Adrenal gland (tissue), 12 donors: ENCODE results near the gene GNAI3. TPM values are rescaled to one million over a fixed set of nuclear protein-coding genes. Genes with fewer than 3 reads are reported as not detected.
A peak's percentile ranks its signal among the peaks of the same experiment; 100 is the strongest.

Source experiments
- DNase-seq, 7 donors: peaks; one replicate each; pipeline ENCODE4 v3.0.0-alpha.2; 2019 to 2020
- H3K27ac ChIP-seq, 5 donors: fragments of 200-600 bp; sonication (generic) in 4 of 5; 1 replicate in 3 of 5; 2 replicates in 2 of 5; pipeline versions ENCODE4 v1.5.1 to v1.8.0; 2016 to 2020; ENCODE audit warnings: mild to moderate bottlenecking in 1 of 5
- H3K27me3 ChIP-seq: fragments of 200-600 bp; 2 replicates; pipeline ENCODE4 v1.8.0; 2021
- H3K36me3 ChIP-seq, 2 donors: fragments of 200-600 bp; replicated peaks in 1 of 2; 1 replicate in 1 of 2; 2 replicates in 1 of 2; pipeline versions ENCODE4 v1.5.1 to v1.8.0; 2018 to 2022
- H3K4me1 ChIP-seq, 2 donors: fragments of 200-600 bp; replicated peaks in 1 of 2; 1 replicate in 1 of 2; 2 replicates in 1 of 2; pipeline versions ENCODE4 v1.5.1 to v1.8.0; 2018 to 2021
- H3K4me3 ChIP-seq, 4 donors: fragments of 200-600 bp; sonication (generic) in 3 of 4; one replicate each; pipeline ENCODE4 v1.5.1; 2016 to 2018
- H3K9me3 ChIP-seq, 3 donors: fragments of 200-600 bp; sonication (generic) in 1 of 3; replicated peaks in 1 of 3; 1 replicate in 2 of 3; 2 replicates in 1 of 3; pipeline versions ENCODE4 v1.5.1 to v1.8.0; 2016 to 2021
- CTCF ChIP-seq, 6 experiments: fragments of 450-650 bp in 4 of 6; fragments of 200-600 bp in 2 of 6; sonication (generic) in 1 of 6; IDR thresholded peaks; 1 replicate in 5 of 6; 2 replicates in 1 of 6; pipeline versions ENCODE4 v1.5.1 to v1.8.0; 2016 to 2021; ENCODE audit warnings: antibody characterized with exemption in 6 of 6, mild to moderate bottlenecking in 2 of 6, moderate library complexity in 1 of 6
- POLR2A ChIP-seq, 2 donors: fragments of 450-650 bp; IDR thresholded peaks; one replicate each; pipeline ENCODE4 v1.6.1; 2017; ENCODE audit warnings: antibody characterized with exemption in 2 of 2, mild to moderate bottlenecking in 2 of 2, moderate library complexity in 1 of 2
- WGBS, 4 donors: extraction: QIAGEN DNeasy Blood & Tissue Kit in 2 of 4; methylation state at CpG; one replicate each; pipeline versions ENCODE4 v1.1.5 to v1.1.7; 2013 to 2017; 5-methylcytosine and 5-hydroxymethylcytosine counted together
- intact Hi-C, 2 donors: fragments of 100-400 bp; cut with DNase I; formaldehyde crosslinking; loops; one replicate each; pipeline versions ENCODE4 v1.14.1 to v1.15.0; 2022 to 2023
- polyA plus RNA-seq, 3 donors: library from polyadenylated mRNA; stranded (reverse); fragments of 200-250 nt in 2 of 3; fragments of 350-450 nt in 1 of 3; fragmentation: Illumina TruSeq in 1 of 3; extraction: RNeasy Lipid Tissue Mini Kit (QIAGEN cat#74804) in 1 of 3; gene quantifications; one replicate each; pipeline ENCODE4 v1.2.3, GENCODE V29; 2013 to 2014
- total RNA-seq, 9 donors: library from RNA; depleted of rRNA in 4 of 9; stranded (reverse); fragments of >200 nt in 4 of 9; fragments of 120-200 nt in 1 of 9; fragmentation: NEBNext Ultra II Directional in 1 of 9; extraction: Animal tissue kit (Norgen Biotek cat#: 25700) in 1 of 9; gene quantifications; one replicate each; pipeline versions ENCODE4 v1.1.0 to v1.2.4, GENCODE V29; 2013 to 2023
- donor health status: healthy with polysubstance abuse.
- donor health status: Bipolar disorder and iron deficiency.
- donor health status: DM: yes; HTN: yes; CAD: no.
- donor health status: DM: no; HTN: no; CAD: no.
- donor health status: DM: no; HTN: no; CAD: no.
- donor health status: DM: yes; HTN: yes; CAD: no.

GNAI3 gene
- total and polyA plus RNA-seq, 12 donors = 1.6 to 12.0 (median 5.6) TPM

DNA sequence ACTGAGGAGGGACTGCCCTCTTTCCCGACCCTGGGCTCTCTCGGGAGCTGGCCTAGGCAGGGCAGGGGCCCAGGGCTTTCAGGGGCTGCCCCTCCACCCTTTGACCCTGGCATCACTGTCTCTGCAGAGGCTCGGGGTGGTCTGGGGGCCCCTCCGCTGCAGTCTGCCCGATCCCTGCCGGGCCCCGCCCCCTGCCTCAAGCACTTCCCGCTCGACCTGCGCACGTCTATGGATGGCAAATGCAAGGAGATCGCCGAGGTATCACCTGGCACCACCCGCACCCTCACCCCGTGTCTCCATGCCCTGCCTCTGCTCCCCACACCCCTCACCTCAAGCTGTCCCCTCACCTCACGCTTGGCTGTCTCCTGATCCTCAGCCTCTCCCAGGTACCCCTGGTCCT, 76.8 kb downstream of the GNAI3 start:
- WGBS, 4 donors = 82 to 86% (median 83%) methylated on average over 9 to 16 of the region's 16 CpGs
- Histone ChIP-seq H3K4me3 (no peak overlapping the region), H3K27ac (peak overlapping the region in 2 of 5 donors; percentile 41 to 59), H3K4me1 (peaks cover 12 to 42% of the 10 kb centered on the region in 2 donors), H3K36me3 (peaks cover 0 to 43% of the 10 kb centered on the region in 2 donors), H3K27me3 (no peaks in the 10 kb centered on the region), H3K9me3 (no peaks in the 10 kb centered on the region)
- peak in 1 of 7 donors; percentile 20 for DNase-seq
- TF ChIP-seq CTCF (IDR thresholded peaks at IDR 0.05) = no peak
- TF ChIP-seq POLR2A (IDR thresholded peaks at IDR 0.05) = no peak
- intact Hi-C loops = loop anchor here (5.0 kb wide), 2 partner anchors 78 to 83 kb away; partner anchors contain the start of gene GNAI3 (in 1 of the 2)

- H3K27me3 ChIP-seq = no peaks in the 10 kb centered on the region
- H3K9me3 ChIP-seq = no peaks in the 10 kb centered on the region
- H3K4me1 ChIP-seq = peaks cover 12 to 42% of the 10 kb centered on the region in 2 donors
- peak overlapping the region in 2 of 5 donors; percentile 41 to 59 for H3K27ac ChIP-seq
- peaks cover 0 to 47% of the 10 kb centered on the region in 2 donors for H3K36me3 ChIP-seq
- intact Hi-C loops = loop anchor here (5.0 kb wide), 2 partner anchors 79 to 84 kb away; partner anchors contain the start of gene GNAI3 (in 1 of the 2)
- DNase-seq = peak in 3 of 7 donors; percentile 8 to 62 (median 21)
- 76 to 81% (median 79%) methylated on average over 26 to 32 of the region's 32 CpGs for WGBS, 4 donors
- TF ChIP-seq POLR2A (IDR thresholded peaks at IDR 0.05) = no peak
- no peak for TF ChIP-seq CTCF (IDR thresholded peaks at IDR 0.05)
- no peak overlapping the region for H3K4me3 ChIP-seq
Observed at GRCh38 chr1:109625601-109626560, 77.5 kb downstream of the GNAI3 start.

DNA sequence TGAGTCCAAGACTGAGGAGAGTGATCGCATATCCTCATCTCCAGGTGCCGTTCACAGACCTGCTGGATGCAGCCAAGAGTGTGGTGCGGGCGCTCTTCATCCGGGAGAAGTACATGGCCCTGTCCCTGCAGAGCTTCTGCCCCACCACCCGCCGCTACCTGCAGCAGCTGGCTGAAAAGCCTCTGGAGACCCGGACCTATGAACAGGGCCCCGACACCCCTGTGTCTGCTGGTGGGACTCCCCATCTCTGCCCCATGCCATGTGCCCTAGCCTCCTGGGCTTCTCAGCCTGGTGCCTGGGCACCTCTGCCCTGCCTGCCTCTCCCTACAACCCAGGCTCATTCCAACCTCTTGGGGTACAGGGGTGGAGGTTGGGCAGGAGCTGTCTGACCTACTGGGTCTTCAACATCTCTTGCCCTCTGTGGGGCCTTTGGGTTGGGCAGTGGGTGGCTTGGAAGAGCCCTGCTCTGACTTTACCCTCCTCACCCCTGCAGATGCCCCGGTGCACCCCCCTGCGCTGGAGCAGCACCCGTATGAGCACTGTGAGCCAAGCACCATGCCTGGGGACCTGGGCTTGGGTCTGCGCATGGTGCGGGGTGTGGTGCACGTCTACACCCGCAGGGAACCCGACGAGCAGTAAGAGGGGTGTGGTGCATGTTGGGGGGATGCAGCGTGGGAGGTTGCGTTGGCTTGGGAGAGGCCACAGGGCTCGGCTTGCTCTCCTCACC, 78.4 kb downstream of the GNAI3 start:
- no peak overlapping the region for H3K27ac ChIP-seq
- TF ChIP-seq CTCF (IDR thresholded peaks at IDR 0.05) (no peak), POLR2A (IDR thresholded peaks at IDR 0.05) (no peak)
- H3K9me3 ChIP-seq = no peaks in the 10 kb centered on the region
- H3K4me3 ChIP-seq = no peak overlapping the region
- no peaks in the 10 kb centered on the region for H3K27me3 ChIP-seq
- peaks cover 0 to 53% of the 10 kb centered on the region in 2 donors for H3K36me3 ChIP-seq
- H3K4me1 ChIP-seq = peaks cover 3 to 32% of the 10 kb centered on the region in 2 donors
- intact Hi-C loops = loop anchor here (5.0 kb wide), 2 partner anchors 80 to 85 kb away; partner anchors contain the start of gene GNAI3 (in 1 of the 2)
- DNase-seq = no peak
- 89 to 96% (median 93%) methylated on average over 7 to 21 of the region's 21 CpGs for WGBS, 4 donors
